Bone marrow (tissue), 2 donors: Measurements from ENCODE around the gene IL20.
"Not testable (repeated sequence)": the region's sequence is repeated elsewhere in the genome, so short reads cannot be mapped to it uniquely, and the experiment has no call there.

ENCODE experiments used
- DNase-seq, 2 donors: peaks; one replicate each; lab custom pipeline; 2025; lab: John Stamatoyannopoulos, UW

Gene IL20

GRCh38 chr1:206843626-206844025 is 21.8 kb upstream of the IL20 start:
- DNase-seq, result no peak

DNA sequence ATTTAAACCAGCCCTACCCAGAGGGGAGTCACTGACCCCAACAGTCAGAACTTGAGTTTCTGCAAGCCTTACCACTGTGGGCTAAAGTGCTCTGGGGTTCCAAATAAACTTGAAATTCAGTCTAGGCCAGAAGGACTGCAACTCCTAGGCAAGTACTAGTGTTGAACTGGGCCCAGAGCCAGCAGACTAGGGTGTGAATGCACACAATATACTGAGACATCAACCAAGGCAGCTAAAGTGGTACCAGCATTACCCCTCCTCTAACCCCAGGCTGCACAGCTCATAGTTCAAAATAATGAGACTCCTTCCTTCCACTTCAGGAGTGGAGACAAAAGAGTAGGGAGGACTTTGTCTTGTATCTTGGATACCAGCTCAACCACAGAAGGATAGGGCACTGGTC is 18.9 kb upstream of the IL20 start:
- no peak for DNase-seq

- no peak for DNase-seq
These were observed 18.0 kb upstream of the IL20 start for GRCh38 chr1:206847337-206847834.

GRCh38 chr1:206847946-206848345 is 17.5 kb upstream of the IL20 start:
- no peak for DNase-seq

GRCh38 chr1:206850401-206850800 is 15.0 kb upstream of the IL20 start:
- DNase-seq, result no peak

DNA sequence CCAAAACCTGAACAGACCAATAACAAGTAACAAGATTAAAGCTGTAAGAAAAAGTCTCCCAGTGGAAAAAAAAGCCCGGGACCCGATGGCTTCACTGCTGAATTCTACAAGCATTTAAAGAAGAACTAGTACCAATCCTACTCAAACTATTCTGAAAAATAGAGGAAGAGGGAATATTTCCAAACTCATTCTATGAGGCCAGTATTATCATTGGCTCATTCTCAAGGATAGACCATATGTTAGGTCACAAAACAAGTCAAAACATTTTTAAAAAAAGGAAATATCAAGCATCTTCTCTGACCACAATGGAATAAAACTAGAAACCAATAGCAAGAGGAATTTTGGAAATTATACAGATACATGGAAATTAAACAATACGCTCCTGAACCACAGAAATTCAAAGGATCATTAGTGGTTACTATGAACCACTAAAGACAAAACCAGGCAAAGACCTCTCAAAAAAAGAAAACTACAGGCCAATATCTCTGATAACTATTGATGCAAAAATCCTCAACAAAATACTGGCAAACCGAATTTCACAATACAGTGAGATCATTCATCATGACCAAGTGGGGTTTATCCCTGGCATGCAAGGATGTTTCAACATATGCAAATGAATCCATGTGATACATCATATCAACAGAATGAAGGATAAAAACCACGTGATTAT is 13.9 kb upstream of the IL20 start:
- no peak for DNase-seq

- DNase-seq, result not testable (repeated sequence)
These were observed 12.8 kb upstream of the IL20 start for GRCh38 chr1:206852662-206853061.

GRCh38 chr1:206853696-206854095 is 11.7 kb upstream of the IL20 start:
- not testable (repeated sequence) for DNase-seq

GRCh38 chr1:206854401-206855129 is 10.9 kb upstream of the IL20 start:
- no peak for DNase-seq

GRCh38 chr1:206855859-206856258 is 9.6 kb upstream of the IL20 start:
- no peak for DNase-seq

- DNase-seq, result no peak
These were observed 8.6 kb upstream of the IL20 start for GRCh38 chr1:206856674-206857464.

DNA sequence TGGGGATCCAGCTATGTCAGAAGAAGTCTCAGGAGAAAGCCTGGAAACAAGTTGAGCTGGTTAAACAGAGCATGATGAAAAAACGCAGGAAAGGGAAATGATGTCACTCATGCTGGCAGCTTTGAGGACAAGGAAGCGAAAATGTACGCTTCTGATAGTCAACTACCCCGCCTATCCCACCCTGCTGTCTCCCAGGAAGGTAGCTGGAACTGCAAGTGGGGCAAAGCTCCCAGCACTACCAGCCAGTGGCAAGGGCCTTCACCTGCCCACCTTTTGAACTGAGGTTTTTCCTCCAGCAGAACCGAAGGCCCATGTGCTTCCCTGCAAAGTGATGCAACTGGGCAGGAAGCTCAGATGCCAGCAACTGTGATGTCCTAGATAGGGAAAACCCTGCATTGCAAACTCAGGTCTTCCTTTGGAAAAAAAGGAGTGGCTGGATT is 6.3 kb upstream of the IL20 start:
- no peak for DNase-seq

DNA sequence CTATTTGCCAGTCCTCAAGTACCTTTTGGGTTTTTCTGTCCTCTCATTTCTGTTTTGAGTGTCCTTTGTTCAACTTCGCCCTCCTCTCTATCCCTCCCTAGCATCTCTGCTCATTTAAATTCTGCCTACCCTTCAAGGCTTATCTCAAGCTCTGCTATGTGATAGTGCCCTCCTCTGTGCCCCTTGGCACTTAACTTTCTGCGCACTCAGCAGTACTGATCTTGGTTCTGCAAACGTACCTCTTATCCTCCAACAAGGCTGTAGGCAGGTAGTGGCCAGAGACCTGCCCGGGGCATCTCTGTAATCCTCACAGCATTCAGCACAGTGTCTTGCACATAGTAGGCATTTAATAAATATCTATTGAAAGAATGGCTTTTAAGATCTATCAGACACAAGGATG is 5.3 kb upstream of the IL20 start:
- no peak for DNase-seq

DNA sequence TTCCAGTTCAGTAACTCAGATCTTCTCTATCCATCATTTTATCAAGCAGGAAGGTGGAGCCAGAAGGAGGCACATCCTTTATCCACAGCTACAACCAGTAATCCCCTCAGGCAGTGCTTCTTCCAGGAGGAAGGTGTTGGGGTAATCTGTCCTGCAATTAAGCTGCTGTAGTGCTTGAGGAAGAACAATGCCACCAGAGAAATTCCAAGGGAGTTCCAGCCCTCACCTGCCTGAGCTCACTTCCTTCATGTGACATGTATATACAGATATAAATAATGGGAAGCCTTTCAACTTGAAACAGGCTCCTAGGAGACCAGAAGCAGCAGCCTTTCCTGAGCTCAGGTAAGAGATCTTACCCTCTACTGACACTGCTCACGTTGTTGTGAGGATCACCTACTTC is 2.2 kb upstream of the IL20 start:
- DNase-seq, result no peak

DNA sequence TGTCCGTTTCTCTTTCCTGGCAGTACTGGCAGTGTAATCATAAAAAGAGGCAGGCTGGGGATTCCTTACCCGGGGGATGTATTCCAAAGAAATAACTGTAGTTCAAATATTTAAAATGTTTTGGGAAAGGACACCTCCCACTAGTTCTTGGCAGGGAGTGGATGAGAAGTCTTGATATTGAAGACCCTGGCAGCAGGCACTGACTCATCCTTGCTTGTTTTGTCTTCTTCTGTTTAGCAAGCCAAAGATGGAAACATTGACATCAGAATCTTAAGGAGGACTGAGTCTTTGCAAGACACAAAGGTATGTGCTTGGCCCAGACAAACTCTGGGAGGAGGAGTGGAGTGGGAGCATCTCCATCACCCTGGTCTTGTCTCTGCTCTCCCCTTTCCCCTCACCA is 639 bp downstream of the IL20 start:
- no peak for DNase-seq

- DNase-seq, result no peak
These were observed 1.8 kb downstream of the IL20 start for GRCh38 chr1:206867239-206867638.

DNA sequence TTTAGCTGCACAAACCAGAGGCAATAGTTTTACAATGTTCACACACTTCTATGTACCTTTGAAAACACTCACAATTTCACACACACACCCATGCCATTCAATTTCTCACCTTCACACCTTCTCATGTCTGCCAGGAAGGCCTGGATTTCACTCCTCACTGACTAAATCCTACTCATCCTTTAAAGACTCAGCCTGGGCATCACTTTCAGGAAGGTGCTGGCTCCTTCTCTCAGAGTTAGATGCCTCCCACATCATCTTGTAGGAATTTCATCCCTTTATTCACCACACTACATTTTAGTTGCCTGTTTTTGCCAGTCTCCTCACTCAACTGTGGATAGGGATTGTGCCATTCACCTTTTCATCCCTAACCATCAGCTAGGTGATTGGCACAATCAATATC is 2.3 kb downstream of the IL20 start:
- DNase-seq, result no peak

DNA sequence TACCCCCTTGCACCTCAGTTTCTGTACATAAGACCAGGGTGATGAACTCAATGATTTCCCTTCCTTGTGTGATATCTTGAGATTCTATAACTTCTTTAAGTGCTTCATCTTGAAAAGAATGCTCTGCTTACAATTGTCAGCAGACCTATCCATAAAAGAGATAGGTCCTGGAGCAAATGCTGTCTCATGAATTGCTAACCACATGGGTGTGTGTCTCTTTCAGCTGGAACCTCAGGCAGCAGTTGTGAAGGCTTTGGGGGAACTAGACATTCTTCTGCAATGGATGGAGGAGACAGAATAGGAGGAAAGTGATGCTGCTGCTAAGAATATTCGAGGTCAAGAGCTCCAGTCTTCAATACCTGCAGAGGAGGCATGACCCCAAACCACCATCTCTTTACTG is 2.8 kb downstream of the IL20 start:
- no peak for DNase-seq

GRCh38 chr1:206872139-206872538 is 6.7 kb downstream of the IL20 start:
- DNase-seq, result no peak

DNA sequence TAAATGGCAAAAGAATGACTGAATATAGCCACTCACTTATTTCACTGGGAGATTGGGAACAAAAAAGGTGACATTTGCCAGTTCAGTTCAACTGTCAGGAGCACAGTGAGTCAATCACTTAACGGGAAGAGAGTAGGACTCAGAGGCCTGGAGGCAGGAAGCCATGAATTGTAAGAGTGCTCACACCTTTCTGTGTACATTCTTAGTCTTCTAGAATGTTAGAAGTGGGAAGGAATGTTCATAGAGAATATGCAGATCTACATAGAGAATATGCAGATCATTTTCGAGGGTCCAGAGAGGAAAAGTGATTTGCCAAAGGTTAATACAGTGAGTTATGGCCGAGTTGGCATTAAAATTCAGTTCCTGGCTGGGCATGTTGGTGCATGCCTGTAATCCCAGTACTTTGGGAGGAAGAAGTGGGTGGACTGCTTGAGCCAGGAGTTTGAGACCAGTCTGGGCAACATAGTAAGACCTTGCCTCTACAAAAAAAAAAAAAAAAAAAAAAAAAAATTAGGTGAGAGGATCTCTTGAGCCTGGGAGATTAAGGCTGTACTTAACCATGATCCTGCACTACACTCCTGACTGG is 8.3 kb downstream of the IL20 start:
- no peak for DNase-seq

DNA sequence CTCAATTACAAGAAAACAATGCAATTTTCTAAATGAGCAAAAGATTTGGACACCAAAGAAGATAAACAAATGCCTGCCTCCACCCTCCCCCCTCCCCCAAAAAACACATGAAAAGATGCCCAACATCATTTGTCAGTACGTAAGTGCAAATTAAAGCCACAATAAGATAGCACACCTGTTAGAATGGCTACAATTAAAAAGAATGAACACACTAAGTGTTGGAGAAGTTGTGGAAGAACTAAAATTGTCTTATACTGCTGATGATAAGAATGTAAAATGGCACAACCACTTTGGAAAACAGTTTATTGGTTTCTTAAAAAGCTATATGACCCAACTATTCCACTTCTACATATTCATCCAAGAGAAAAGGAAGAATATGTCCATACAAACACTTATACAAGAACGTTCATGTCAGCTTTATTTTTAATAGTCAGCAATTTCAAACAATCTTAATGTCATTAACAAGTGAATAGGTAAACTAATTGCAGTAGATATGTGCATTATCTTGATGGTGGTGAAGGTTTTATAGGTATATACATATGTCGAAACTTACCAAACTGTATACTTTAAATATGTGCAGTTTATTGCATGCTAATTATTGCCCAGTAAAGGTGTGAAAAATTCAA is 10.4 kb downstream of the IL20 start:
- no peak for DNase-seq

DNA sequence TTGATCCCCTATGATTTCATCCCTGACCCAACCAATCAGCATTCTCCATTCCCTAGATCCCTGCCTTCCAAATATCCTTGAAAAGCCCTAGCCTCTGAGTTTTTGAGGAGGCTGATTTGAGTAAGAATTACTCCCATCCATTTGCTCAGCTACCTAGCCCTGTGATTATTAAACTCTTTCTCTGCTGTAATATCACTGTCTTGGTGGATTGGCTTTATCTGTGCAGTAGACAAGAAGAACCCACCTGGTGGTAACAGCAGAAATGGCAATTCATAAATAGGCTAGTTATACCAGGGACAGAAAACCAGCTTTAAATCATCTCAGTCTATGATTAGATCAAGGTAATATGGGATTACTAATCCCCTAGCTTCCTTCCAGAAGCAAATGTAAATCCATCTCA is 13.0 kb downstream of the IL20 start:
- DNase-seq, result no peak
